ENCODE data around the gene RPL9. TPM values are rescaled to one million over a fixed set of nuclear protein-coding genes. Genes with fewer than 3 reads are reported as not detected.

The RPL9 gene
- total and polyA plus RNA-seq, 2 donors from 2014 or later: 1,087 to 2,403 TPM

GRCh38 chr4:39452860-39453587, 5.7 kb downstream of the RPL9 start:
- DNase-seq (no peak), FAIRE-seq (no peak)
- Histone ChIP-seq H3K9ac (ENCODE audit: low read length in 3 of 3) (no peak overlapping the region), H3K4me3 (ENCODE audit: low read length in 3 of 3) (no peak overlapping the region), H3K27me3 (ENCODE audit: control insufficient read depth, insufficient read depth, low read length) (no peaks in the 10 kb centered on the region), H3K4me1 (ENCODE audit: control insufficient read depth in 2 of 3, insufficient read depth in 2 of 3, low read depth in 1 of 3, low read length in 3 of 3) (peaks cover 11 to 21% (median 13%) of the 10 kb centered on the region in 3 donors), H3K9me3 (ENCODE audit: control insufficient read depth in 2 of 3, insufficient read depth in 1 of 3, low read length in 3 of 3) (no peaks in the 10 kb centered on the region), H3K27ac (ENCODE audit: low read depth in 2 of 2, low read length in 2 of 2) (no peak overlapping the region), H3K36me3 (ENCODE audit: control insufficient read depth in 2 of 3, insufficient read depth in 3 of 3, low read length in 3 of 3) (peaks cover 17 to 46% (median 30%) of the 10 kb centered on the region in 3 donors)
- TF ChIP-seq, protein P1, sequence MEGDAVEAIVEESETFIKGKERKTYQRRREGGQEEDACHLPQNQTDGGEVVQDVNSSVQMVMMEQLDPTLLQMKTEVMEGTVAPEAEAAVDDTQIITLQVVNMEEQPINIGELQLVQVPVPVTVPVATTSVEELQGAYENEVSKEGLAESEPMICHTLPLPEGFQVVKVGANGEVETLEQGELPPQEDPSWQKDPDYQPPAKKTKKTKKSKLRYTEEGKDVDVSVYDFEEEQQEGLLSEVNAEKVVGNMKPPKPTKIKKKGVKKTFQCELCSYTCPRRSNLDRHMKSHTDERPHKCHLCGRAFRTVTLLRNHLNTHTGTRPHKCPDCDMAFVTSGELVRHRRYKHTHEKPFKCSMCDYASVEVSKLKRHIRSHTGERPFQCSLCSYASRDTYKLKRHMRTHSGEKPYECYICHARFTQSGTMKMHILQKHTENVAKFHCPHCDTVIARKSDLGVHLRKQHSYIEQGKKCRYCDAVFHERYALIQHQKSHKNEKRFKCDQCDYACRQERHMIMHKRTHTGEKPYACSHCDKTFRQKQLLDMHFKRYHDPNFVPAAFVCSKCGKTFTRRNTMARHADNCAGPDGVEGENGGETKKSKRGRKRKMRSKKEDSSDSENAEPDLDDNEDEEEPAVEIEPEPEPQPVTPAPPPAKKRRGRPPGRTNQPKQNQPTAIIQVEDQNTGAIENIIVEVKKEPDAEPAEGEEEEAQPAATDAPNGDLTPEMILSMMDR (IDR thresholded peaks at IDR 0.05; ENCODE audit: borderline replicate concordance, extremely low read depth, insufficient read depth): no peak
- intact Hi-C loops (cut with DNase I): no loop called here

- H3K4me1 ChIP-seq (ENCODE audit: control insufficient read depth in 2 of 3, insufficient read depth in 2 of 3, low read depth in 1 of 3, low read length in 3 of 3): peaks cover 6 to 16% (median 10%) of the 10 kb centered on the region in 3 donors
- FAIRE-seq: no peak
- TF ChIP-seq, protein P1 (IDR thresholded peaks at IDR 0.05; ENCODE audit: borderline replicate concordance, extremely low read depth, insufficient read depth): no peak
Observed at GRCh38 chr4:39452153-39452859, 6.4 kb downstream of the RPL9 start.

GRCh38 chr4:39451423-39452023, 7.2 kb downstream of the RPL9 start:
- Histone ChIP-seq H3K9me3 (ENCODE audit: control insufficient read depth in 2 of 3, insufficient read depth in 1 of 3, low read length in 3 of 3) (no peaks in the 10 kb centered on the region), H3K36me3 (ENCODE audit: control insufficient read depth in 2 of 3, insufficient read depth in 3 of 3, low read length in 3 of 3) (peaks cover 9 to 36% (median 25%) of the 10 kb centered on the region in 3 donors), H3K27ac (ENCODE audit: low read depth in 2 of 2, low read length in 2 of 2) (peak overlapping the region in 1 of 2 donors; percentile 26), H3K4me1 (ENCODE audit: control insufficient read depth in 2 of 3, insufficient read depth in 2 of 3, low read depth in 1 of 3, low read length in 3 of 3) (peaks cover under 1 to 11% (median 11%) of the 10 kb centered on the region in 3 donors), H3K27me3 (ENCODE audit: control insufficient read depth, insufficient read depth, low read length) (no peaks in the 10 kb centered on the region), H3K9ac (ENCODE audit: low read length in 3 of 3) (no peak overlapping the region), H3K4me3 (ENCODE audit: low read length in 3 of 3) (no peak overlapping the region)
- intact Hi-C loops (cut with DNase I): no loop called here
- no peak for FAIRE-seq
- TF ChIP-seq, protein P1 (IDR thresholded peaks at IDR 0.05; ENCODE audit: borderline replicate concordance, extremely low read depth, insufficient read depth): no peak
- no peak for DNase-seq

More at GRCh38 chr4:39452153-39452859, 6.4 kb downstream of the RPL9 start:
- intact Hi-C loops (cut with DNase I): no loop called here
- DNase-seq: no peak
- Histone ChIP-seq H3K4me3 (ENCODE audit: low read length in 3 of 3) (no peak overlapping the region), H3K27ac (ENCODE audit: low read depth in 2 of 2, low read length in 2 of 2) (no peak overlapping the region), H3K9me3 (ENCODE audit: control insufficient read depth in 2 of 3, insufficient read depth in 1 of 3, low read length in 3 of 3) (no peaks in the 10 kb centered on the region), H3K9ac (ENCODE audit: low read length in 3 of 3) (no peak overlapping the region), H3K27me3 (ENCODE audit: control insufficient read depth, insufficient read depth, low read length) (no peaks in the 10 kb centered on the region), H3K36me3 (ENCODE audit: control insufficient read depth in 2 of 3, insufficient read depth in 3 of 3, low read length in 3 of 3) (peaks cover 15 to 44% (median 30%) of the 10 kb centered on the region in 3 donors)

Measured in kidney (tissue), 14 donors.